Stomach smooth muscle (tissue), 2 donors: ENCODE measurements around the gene EIF2S3B.

Experiments used
- H3K27ac ChIP-seq: one replicate; pipeline ENCODE4 v1.7.0; 2013; ENCODE audit warnings: mild to moderate bottlenecking, low read length, inconsistent platforms
- H3K27me3 ChIP-seq, 2 donors: one replicate each; pipeline ENCODE4 v1.7.0; 2013; ENCODE audit warnings: low read length in 2 of 2; ENCODE audit not compliant: insufficient read depth in 2 of 2, control insufficient read depth in 1 of 2
- H3K36me3 ChIP-seq, 2 donors: one replicate each; pipeline ENCODE4 v1.7.0; 2013; ENCODE audit warnings: low read length in 2 of 2; ENCODE audit not compliant: control insufficient read depth in 2 of 2, insufficient read depth in 2 of 2
- H3K4me1 ChIP-seq: one replicate; pipeline ENCODE4 v1.7.0; 2013; ENCODE audit warnings: low read length; ENCODE audit not compliant: control insufficient read depth, insufficient read depth
- H3K4me3 ChIP-seq, 2 donors: one replicate each; pipeline ENCODE4 v1.7.0; 2013; ENCODE audit warnings: low read length in 2 of 2
- H3K9ac ChIP-seq, 2 donors: one replicate each; pipeline ENCODE4 v1.7.0; 2013; ENCODE audit warnings: low read length in 2 of 2, mild to moderate bottlenecking in 1 of 2
- H3K9me3 ChIP-seq, 2 donors: one replicate each; pipeline ENCODE4 v1.7.0; 2013; ENCODE audit warnings: low read length in 2 of 2; ENCODE audit not compliant: control insufficient read depth in 2 of 2
- donor health status: healthy.
- donor health status: Pancreatic carcinoma.

The EIF2S3B gene

GRCh38 chr12:10554228-10554755 lies 48.6 kb downstream of the EIF2S3B start:
- no peak overlapping the region for H3K9ac ChIP-seq
- H3K36me3 ChIP-seq: no peaks in the 10 kb centered on the region
- H3K9me3 ChIP-seq: no peaks in the 10 kb centered on the region
- no peak overlapping the region for H3K27ac ChIP-seq
- H3K27me3 ChIP-seq: no peaks in the 10 kb centered on the region
- H3K4me1 ChIP-seq: no peaks in the 10 kb centered on the region
- H3K4me3 ChIP-seq: no peak overlapping the region

DNA sequence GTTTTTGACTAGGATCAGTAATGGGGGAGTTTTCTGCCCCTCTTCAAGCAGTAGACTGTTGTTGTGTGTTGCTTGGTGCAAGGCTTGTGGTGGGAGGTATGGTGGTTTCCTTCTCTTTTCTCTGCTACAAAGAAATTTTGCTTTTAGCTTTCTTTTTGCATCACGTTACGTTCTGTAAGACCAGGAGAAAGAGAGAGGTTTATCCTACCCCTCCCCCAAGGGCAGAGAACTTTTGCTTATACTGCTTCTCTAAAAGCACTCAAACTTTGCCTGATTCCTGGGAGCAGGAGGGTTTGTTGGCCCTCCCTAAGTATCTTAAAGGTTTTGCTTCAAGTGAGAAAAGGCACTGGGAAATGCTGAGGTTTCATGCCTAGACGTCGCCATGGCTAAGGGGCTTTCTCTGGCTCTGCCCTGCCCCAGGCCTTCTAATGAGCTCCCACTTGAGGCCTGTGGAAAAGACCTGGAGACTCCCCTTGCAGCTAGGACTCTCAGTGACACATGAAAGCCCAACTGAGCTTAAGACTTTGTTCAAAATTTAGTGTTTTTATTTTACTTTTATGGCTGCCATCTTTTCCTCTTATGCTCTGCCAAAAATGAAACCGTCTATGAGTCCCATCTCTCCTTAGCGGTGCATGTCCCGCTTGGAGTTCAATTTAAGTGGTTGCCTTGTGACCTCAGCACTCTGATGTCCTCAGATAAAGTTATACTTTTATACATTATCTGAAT lies 49.2 kb downstream of the EIF2S3B start:
- Histone ChIP-seq H3K4me3 (no peak overlapping the region), H3K36me3 (no peaks in the 10 kb centered on the region), H3K27me3 (no peaks in the 10 kb centered on the region), H3K4me1 (no peaks in the 10 kb centered on the region), H3K27ac (no peak overlapping the region), H3K9ac (no peak overlapping the region), H3K9me3 (no peaks in the 10 kb centered on the region)

GRCh38 chr12:10557329-10557728 lies 51.6 kb downstream of the EIF2S3B start:
- Histone ChIP-seq H3K9me3 (no peaks in the 10 kb centered on the region), H3K4me3 (no peak overlapping the region), H3K27ac (no peak overlapping the region), H3K27me3 (no peaks in the 10 kb centered on the region), H3K4me1 (no peaks in the 10 kb centered on the region), H3K9ac (no peak overlapping the region), H3K36me3 (no peaks in the 10 kb centered on the region)

DNA sequence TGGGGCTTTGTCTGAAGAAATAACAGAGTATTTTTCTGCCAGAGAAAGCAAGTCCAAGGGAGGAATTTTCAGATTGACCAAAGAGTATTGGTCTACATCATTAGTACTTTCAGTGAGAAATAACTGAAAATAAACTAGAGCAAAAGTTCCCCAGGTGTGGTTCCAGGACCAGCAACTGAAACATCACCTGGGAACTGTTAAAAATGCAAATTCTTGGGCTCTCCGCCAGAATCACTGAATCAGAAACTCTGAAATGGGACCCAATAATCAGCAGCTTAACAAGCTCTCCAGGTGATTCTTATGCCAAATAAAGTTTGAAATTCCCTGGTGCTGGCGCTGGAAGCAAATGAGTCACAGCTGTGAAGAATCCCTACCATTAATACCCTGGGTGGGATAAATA lies 52.1 kb downstream of the EIF2S3B start:
- Histone ChIP-seq H3K4me1 (no peaks in the 10 kb centered on the region), H3K27me3 (no peaks in the 10 kb centered on the region), H3K9me3 (no peaks in the 10 kb centered on the region), H3K36me3 (no peaks in the 10 kb centered on the region), H3K9ac (no peak overlapping the region), H3K27ac (no peak overlapping the region), H3K4me3 (no peak overlapping the region)
